GM21786 (cell line): ENCODE data around the gene NFIA.

Experiments used
- ATAC-seq: cut with Tn5 transposase; IDR thresholded peaks from one replicate; pipeline ENCODE4 v1.9.1; 2021; ENCODE audit not compliant: unreplicated experiment

The NFIA gene

DNA sequence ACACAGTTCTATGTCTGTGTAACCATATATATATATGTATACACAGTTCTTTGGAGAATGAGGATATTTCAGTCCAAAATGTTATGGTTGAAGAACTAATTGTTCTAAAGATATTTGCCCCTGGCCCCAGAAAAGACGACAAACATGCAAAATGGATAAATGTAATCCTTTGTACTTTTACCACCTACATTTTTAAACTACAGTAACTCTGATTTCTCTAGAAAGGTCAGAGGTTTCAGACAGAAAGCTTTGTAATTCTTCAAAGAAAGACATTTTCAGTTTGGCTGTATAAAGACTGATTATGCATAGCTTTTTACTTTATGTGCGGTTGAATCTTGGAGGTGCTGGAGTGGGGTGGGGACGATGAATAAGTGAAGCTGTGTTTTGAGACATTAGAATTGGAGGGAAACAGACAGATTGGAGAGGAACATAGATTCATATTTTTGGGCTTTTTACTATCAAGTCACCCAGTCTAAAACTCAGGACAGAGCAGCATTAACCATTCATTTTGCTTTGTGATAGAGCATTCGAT is 16.6 kb downstream of the NFIA start:
- ATAC-seq = no peak

DNA sequence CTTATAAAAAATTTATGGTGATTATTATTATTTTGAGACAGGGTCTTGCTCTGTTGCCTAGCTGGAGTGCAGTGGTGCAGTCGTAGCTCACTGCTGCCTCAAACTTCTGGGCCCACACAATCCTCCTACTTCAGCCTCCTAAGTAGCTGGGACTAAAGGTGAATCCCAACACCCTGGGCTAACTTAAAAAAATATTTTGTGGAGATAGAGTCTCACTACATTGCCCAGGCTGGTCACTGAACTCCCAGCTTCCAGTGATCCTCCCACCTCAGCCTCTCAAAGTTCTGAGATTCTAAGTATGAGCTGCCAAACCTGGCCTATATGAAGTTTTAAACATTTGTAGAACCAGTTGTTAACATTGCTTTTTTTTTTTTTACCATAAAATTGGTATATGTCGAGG is 18.2 kb downstream of the NFIA start:
- no peak for ATAC-seq

DNA sequence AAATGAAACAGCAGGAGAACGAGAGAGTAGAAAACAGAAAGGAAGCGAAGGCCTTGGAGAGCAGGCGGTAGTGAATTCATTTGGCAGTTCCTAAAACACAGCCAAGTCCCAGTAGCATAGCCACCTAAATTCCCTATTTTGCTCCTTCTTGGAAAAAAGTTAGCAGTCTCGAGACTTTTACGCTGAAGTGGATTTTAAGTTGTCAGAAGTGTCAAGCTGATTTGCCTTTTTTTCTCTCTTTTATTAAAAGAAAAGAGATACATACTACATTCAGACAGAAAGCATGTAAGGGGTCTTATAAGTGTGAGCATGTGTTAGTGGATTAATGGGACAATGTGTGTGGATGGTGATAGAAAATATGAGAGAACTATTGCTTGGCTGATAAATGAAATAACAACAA is 19.2 kb downstream of the NFIA start:
- no peak for ATAC-seq

DNA sequence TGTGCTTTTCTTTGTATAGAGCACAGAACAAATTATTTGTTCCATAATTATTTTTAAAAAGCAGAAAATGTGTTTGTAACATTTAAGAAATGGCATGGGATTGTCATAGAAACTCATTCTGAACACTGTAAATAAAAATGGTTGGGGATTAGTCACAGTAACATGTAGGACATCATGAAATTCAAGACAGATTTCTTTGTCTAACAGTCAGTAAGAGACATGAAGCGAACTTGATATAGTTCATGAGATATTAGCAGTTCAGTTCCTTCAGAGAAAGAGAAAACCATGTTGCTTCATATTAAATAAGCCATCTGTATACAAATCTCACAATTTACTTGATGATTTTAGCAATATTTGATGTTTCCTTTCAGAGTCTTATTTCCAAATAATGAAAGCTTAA is 19.7 kb downstream of the NFIA start:
- ATAC-seq = no peak

DNA sequence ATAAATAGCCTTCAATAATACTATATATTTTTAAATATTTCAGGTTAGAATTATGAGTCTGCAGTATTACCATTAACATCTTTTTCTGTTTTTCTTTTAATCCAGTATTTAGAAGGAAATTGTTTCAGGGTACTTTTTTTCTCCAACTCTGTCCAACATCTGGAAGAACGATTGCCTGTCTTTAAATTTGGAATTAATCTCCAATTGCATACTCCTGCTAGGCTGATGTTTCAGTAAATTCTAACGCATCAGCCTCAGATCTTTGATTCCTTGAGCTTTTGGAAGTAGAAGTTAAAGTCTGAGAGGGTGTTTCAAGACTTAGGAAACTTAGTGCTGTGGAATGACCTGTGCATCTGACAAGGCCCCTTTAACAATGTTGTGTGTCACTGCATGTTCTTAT is 20.3 kb downstream of the NFIA start:
- ATAC-seq = no peak

DNA sequence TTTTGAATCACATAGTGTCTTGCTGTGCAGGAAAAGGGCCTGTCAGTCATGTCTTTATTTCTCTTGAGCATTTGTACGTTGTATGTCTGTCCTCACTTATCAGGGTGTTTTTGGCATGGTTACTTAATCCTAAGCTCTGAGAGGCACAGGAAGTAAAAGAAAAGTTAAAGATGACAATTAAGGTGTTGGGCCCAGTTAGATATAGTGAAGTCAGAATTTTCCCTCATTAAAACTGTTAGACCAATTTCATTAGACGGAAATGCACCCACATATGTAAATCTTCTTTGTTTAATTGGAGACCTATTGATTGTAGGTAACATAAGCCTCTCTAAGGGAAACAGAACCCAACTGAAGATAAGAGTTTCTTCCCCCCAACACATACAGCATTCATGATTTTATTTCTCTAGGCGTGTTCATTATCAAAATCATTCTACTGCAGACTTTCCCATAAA is 21.9 kb downstream of the NFIA start:
- no peak for ATAC-seq

DNA sequence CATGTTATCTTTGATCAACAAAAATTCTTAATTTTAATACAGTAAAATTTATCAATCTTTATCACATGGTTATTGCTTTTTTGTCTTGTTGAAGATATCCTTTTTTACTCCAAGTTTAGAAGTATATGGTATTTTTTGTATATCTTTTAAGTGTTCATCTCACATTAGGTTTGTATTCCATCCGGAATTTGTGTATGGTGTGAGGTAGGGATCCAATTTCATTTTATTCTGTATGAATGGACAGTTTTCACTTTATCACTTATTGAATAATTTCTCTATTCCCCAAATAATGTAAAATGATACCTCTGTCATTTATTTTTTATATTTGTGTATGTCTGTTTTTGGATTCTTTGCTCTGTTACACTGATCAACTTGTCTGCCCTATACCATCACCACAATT is 25.3 kb downstream of the NFIA start:
- ATAC-seq = no peak

DNA sequence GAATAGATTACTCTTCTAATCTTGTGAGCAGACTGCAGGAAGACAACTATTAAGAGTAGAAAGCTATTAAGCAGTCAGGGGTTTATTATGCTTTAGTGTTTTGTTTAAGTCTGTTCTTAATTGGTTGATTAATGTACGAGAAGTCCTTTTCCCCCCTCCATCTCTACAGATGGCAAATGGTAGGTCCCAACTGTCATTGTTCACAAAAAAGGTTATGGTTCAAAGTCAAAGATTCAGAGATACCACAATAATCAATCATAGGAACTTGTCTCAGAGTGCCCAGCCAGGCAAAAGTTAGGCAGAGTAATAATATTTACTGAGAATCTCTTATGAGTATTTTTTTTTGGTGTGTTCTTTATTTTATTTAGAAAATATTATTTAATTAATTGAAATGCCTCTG is 26.8 kb downstream of the NFIA start:
- no peak for ATAC-seq

DNA sequence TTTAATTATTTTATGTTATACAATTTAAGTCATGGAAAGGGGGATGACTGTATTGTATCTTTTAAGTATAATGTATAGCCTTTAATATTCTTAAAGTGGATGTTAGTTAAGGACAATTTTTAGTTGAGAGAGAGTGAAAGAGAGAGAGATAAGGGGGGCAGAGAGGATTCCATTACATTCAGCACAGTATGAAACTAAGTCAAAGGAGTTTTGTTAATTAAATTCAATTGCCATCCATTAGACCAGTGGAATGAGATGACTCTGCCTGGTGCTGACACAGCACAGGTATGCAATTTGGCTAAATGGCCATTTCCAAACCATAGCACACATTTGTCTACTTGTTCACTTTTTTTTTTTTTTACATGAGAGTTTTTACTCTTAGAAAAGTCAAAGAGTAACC is 27.5 kb downstream of the NFIA start:
- no peak for ATAC-seq

DNA sequence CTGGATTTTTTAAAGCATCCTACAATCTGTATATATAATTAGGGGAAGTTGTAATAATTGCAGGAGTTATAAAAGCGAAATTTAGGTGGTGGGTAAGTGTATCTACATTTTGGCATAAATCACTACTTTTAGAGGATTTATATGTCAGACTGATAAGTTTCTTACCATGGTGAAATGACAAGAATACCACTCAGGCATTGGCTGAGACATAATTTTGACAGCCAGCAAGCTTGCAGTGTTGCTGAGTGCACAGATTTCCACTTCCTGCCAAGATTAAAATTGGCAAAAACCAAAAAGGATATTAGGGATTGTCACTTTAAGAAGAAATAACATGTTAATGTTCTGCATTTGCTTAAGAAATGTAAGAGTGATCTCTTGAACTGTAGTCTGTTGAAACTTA is 28.2 kb downstream of the NFIA start:
- no peak for ATAC-seq

DNA sequence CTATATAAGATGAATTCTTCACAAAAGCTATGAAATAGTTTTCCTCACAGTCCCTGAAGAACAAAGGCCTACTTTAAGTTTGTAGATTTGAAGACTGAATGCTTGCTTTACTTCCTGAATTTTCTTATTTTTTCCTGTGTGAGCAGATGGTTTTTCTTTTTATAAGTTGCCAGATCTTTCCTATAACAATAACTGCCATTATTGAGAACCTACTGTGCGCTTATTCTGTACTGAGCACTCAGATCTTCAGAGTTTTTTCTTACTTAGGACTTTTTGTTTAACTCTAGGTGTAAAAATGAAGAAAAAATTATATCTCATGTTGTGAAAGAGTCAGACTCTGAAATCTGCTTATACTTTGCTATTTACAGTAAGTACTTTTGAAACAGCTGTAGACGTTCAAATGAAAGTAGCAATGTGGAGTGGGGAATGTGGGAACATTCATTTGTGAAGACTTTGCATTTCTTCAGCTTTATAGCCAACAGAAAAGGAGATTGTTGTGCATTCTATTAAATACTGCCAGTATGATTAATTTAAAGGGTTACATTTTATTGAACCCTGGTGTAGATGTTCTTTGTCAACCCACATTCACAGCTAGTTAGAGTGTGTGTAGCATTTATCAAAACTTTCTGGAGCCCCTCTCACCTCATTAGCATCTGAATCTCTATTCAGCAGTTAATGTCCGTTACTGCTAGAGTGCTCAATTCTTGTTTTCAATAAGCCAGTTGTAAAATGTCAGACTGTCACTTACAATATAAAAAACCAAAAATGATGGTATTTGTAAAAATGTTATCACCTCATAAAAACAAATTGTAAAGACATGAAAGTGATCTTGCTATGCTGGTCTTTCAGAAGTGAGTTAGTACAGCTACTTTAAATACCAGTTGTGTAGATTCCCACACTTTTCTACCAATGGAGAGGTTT is 29.0 kb downstream of the NFIA start:
- ATAC-seq = no peak

DNA sequence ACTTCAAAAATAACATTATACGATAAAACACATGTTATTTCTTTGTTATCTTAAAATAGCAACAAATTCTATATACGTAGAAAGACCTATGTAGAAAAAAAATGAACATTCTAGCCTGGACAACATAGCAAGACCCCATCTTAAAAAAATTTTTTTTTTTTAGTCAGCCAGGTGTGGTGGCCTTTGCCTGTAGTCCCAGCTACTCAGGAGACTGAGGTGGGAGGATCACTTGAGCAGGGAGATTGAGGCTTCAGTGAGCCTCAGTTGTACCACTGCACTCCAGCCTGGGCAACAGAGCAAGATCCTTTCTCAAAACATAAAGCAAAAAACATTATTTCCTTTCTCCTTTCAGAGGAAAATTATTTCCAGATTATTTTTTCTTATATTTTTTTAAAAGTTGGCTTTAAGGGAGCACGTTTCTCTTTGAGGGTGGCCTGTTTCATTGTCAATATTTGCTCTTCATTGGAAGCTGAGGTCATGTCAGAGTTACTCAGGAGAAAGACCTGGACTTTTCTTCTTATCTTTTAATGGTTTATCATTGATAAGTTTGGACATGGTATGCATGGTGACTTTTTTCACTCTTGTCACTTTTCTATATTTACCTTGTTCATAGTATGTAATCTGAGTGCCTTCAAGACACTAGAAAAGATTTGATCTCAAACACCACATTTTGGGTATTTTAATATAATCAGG is 32.0 kb downstream of the NFIA start:
- ATAC-seq = no peak

DNA sequence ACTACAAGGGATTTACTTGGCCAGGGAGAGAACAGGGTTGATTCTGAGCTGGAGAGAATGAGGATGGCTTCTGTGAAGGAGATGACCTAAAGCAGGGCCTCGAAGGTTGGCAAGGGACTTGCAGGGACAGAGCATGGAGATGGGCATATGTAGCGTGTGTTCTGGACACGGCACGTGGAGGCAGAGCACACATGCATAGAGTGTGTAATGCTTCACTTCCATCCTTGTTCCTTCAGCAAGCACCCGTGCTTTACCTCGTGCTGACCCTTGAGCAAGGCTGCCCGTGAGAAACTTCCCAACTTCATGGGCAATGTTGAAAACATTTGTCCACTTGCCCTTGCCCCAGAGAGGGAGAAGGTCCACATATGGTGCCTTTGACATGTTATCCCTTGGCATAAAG is 33.1 kb downstream of the NFIA start:
- ATAC-seq = no peak

DNA sequence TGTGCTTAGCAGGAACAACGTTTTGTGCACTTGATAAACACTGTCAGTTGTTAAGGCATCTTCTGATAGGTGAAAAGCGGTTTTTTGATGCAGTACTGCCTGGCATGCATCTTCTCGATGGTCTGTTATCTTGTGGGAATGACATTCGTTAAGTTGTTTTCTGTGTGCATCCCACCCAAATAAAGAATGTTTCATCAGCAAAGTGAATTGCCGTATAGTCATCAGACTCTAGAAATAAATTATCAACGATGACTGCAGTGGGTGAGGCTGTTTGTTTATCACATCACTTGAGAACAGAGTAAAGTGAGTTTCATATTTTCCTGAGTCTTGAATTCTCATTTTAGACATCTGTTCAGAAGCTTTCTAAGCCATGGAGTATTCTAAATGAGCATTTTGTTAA is 34.1 kb downstream of the NFIA start:
- ATAC-seq = no peak

DNA sequence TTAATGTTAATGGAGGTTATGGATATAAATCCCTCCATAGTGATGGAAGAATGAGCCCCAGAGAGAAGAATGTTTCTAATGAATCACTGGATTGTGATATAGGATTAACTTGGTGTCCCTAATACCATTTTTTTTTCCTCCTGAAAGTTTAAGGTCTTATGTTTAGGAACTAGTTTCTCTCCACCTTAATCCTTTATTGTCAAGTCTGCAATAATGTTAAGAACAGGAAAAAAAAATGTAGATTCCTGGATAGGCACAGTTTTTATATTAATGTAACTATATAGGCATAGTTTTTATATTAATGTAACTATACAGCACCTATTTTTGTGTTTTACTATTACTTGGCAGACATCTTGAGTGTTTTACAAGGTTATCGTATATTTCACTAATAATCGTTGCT is 34.9 kb downstream of the NFIA start:
- no peak for ATAC-seq

DNA sequence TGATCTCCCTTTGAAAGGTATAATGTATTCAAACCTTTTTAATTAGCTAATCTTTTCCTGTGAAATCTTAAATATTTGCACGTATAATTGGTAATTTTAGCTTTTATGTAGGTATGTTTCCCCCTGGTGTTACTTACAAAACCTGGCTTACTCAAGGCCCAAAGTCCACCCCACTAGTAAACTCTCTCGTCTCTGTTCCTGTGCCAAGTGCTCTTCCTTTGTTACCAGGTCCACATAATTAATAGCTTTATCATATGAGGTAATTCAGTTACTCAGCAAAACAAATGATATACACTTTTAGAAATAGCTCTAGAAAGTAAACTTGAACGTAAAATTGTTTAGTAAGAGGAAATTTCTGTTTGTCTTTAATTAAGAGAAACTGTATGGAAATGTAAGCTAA is 36.7 kb downstream of the NFIA start:
- ATAC-seq = no peak

DNA sequence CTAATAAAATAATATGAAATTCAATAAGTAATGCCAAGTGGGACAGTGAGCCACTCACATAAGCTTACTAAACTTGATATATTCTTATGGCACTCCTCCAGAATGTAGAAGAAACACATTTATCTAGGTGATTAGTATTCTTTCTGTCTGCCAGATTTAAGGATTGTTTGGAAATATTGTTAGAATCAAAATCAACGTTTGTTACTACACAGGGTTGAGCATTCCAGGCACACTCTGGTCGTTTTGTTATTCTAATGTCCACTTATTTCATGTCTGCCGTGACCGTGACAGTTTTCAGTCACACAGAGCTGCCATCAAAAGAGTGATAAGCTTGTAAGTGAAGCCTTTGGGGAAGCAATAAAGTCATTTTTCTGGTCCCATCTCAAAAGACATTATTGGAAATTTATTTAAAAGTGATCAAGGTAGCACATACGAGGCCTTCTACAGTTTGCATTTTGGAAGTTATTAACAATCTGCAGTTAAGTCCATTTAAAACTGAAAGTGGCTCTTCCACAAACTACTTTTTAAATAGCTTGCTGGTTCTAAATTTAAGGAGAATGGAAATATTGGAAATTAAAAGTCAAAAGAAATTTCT is 38.0 kb downstream of the NFIA start:
- ATAC-seq = no peak

DNA sequence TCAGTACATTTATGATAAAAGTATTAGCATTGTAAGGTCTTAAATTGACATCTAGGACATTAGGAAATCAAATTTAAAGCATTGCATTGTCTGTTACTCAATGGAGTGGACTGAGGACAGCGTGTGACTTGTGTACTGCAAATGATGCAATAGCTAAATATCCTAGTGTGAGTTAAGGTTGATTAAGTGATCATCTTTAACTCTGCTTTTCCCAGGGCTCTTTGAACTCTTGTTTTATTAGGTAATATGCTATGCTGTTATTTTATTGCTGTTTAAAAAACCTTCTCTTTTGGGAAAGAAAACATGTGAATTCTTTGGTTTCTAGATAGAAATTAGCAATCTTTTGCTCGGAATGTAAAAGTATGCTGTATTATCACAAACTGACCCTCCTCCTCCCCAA is 38.6 kb downstream of the NFIA start:
- ATAC-seq = no peak

DNA sequence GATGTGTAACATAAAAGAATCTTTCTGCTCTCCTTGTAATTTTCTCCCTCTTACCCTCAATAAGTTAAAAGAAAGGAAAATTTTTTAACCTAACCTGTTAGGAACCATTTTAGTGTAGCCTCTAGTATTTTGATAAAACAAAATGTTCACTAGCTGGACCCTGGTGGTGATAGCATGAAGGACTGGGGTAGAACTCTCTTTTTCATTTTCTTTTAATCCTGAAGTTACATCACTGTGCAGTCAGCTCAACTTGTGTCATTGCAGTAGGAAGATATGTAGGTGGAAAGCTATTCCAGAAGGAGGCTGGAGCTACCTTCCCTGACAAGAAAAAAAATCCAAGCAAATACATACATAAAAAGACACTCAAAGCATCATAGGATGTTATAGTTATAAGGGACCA is 39.3 kb downstream of the NFIA start:
- no peak for ATAC-seq

DNA sequence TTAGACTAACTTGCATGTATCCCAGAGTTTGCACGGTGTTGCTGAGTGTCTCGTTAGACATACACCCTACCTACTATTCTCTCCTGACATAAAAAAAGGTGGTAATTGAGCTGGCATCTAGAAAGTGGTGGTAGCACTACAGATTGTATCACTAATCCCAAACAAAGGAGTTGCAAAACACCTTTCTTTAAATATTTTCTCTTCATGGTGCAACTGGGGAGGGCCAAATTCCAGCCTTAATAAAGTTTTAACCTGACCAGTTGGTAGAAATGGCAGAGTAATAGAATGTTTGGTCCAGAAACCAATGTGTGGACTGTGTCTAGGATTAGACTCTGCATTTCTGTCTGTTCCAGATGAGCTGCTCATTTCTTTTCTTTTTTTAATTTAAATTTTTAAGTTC is 40.0 kb downstream of the NFIA start:
- no peak for ATAC-seq

DNA sequence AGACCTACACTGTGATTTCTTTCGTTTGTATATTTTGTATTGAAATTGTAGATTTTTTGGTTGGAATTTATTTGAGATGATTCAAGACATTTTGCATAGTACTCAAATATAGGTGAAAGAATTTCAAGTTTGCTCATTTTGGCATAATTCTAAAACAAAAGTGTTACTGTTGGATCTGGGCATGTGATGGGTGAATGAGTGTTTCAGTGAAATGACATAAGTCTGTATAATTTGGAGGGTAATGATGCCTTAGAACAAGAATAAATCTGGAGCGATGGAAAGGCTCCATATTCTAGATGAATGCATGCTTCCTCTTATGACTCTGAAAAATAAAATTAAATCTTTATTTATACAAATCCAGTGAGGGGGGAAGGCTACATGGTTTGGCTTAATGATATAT is 41.0 kb downstream of the NFIA start:
- no peak for ATAC-seq

DNA sequence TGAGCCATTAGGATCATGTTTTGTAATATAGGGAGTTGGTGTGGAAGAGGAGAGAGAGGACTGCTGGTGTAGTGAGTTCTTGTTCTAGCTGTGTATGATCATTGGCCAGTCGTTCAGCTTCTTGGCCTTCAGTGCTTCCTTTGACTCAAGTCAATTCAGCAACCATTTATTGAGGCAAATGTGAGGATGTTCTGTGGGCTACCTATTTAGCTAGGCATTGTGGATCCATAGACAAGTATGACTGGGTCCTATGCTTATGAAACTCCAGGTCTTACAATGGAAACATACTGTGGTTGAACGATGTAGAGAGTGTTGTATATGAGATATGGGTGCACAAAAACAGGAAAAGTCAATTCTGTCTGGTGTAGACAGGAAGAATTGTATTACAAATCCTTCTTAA is 41.7 kb downstream of the NFIA start:
- ATAC-seq = no peak
